K562 (cell line): Measurements from ENCODE around the gene BBX. TPM values are rescaled to one million over a fixed set of nuclear protein-coding genes. Genes with fewer than 3 reads are reported as not detected.

Experiments
- HDGF ChIP-seq: fragments of 450-650 bp; IDR thresholded peaks from 2 replicates; pipeline ENCODE4 v1.6.1; 2016
- HIVEP1 ChIP-seq: fragments of 250-450 bp; sonication (Bioruptor Pico); IDR thresholded peaks from 2 replicates; pipeline ENCODE4 v1.4.0; 2020; ENCODE audit warnings: mild to moderate bottlenecking
- KDM5B ChIP-seq: fragments of 200-600 bp; sonication (generic); IDR thresholded peaks from 2 replicates; pipeline ENCODE4 v1.6.1; 2012; ENCODE audit warnings: low read depth, mild to moderate bottlenecking, moderate library complexity, low read length, control low read depth, inconsistent platforms; ENCODE audit not compliant: insufficient replicate concordance
- NFYB ChIP-seq: IDR thresholded peaks from 2 replicates; pipeline ENCODE4 v1.6.1; 2011; ENCODE audit warnings: mild to moderate bottlenecking, moderate library complexity; ENCODE audit not compliant: insufficient read length; ENCODE audit errors: extremely low read depth
- SAFB2 ChIP-seq: fragments of 200-400 bp; formaldehyde crosslinking; IDR thresholded peaks from 2 replicates; pipeline ENCODE4 v1.6.1; 2018; ENCODE audit warnings: borderline replicate concordance, low read length, low read depth, moderate library complexity; ENCODE audit not compliant: severe bottlenecking
- SRF ChIP-seq, 2 experiments: fragments of 250-450, 450-650 bp in 1 of 2; sonication (Bioruptor Pico) in 1 of 2; sonication (generic) in 1 of 2; formaldehyde crosslinking; IDR thresholded peaks; 2 replicates each; pipeline versions ENCODE4 v1.5.0 to v1.5.1; 2020 to 2022; ENCODE audit warnings: mild to moderate bottlenecking in 1 of 2, missing genetic modification reagents in 1 of 2
- TBP ChIP-seq: optimal IDR thresholded peaks from 2 replicates; pipeline ENCODE3; 2011; ENCODE audit warnings: low read depth, low read length, improper control_type of control experiment
- polyA plus RNA-seq, 8 experiments: library from polyadenylated mRNA; depleted of rRNA in 4 of 8; stranded (reverse) in 5 of 8; unstranded in 3 of 8; fragments of >200 nt; fragmentation: Nextera tagmentation in 2 of 8; fragmentation: Illumina TruSeq in 1 of 8; extraction: Ambion mirVana in 2 of 8; extraction: Trizol in 1 of 8; gene quantifications; 2 replicates each; pipeline versions ENCODE4 v1.2.1 to v1.2.3, GENCODE V29; 2011 to 2014; ENCODE audit warnings: inconsistent platforms in 1 of 8, missing spikeins in 1 of 8
- total RNA-seq, 7 experiments: library from RNA; depleted of rRNA in 6 of 7; stranded (reverse); fragments of >200 nt in 6 of 7; fragmentation: Illumina TruSeq in 2 of 7; extraction: Trizol in 2 of 7; gene quantifications; 2 replicates each; pipeline versions ENCODE4 v1.2.1 to v1.2.3, GENCODE V29; 2011 to 2021; ENCODE audit warnings: low replicate concordance in 1 of 7
- TF ChIP-seq, protein P1 (sequence below): sonication (generic); formaldehyde crosslinking; IDR thresholded peaks from 2 replicates; pipeline ENCODE4 v1.8.0; 2022; ENCODE audit warnings: mild to moderate bottlenecking, missing genetic modification reagents
- TF ChIP-seq, protein P2 (sequence below): fragments of 450-650 bp; IDR thresholded peaks from 2 replicates; pipeline ENCODE4 v1.6.1; 2017; ENCODE audit warnings: antibody characterized with exemption
- TF ChIP-seq, protein P3 (sequence below): fragments of 450-650 bp; IDR thresholded peaks from 2 replicates; pipeline ENCODE4 v1.6.1; 2018; ENCODE audit warnings: mild to moderate bottlenecking, low read depth; ENCODE audit not compliant: partially characterized antibody

Gene BBX
- total and polyA plus RNA-seq, 9 of the 15 experiments (the other 6 are each of a cell fraction or from before 2014, with no cell fraction given) = 4.9 to 19.5 (median 11.8) TPM

DNA sequence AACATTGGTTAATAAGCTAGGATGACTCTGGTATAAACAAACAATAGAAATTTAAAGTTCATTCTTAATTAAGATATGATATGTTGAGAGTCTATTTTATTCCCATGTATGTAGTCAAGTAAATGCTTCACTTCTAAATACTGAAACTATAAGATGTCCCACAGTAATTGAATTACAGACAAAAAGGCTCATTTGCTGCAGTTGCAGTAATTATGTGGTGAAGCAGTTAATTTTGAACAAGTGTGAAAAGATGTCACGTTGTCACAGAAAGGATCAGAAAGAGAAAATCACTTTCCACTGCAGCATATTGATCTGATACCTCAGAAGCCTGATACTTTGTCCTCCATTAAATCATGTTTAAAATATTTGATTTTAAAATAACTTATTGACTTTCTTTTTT lies 159.8 kb downstream of the BBX start (continued):
- TF ChIP-seq HIVEP1 (no peak), SAFB2 (no peak), NFYB (no peak), KDM5B (no peak), TBP (no peak), HDGF (no peak), SRF (CRISPR knock-in tag; IDR thresholded peaks at IDR 0.05) (no peak)
- TF ChIP-seq, protein P1, sequence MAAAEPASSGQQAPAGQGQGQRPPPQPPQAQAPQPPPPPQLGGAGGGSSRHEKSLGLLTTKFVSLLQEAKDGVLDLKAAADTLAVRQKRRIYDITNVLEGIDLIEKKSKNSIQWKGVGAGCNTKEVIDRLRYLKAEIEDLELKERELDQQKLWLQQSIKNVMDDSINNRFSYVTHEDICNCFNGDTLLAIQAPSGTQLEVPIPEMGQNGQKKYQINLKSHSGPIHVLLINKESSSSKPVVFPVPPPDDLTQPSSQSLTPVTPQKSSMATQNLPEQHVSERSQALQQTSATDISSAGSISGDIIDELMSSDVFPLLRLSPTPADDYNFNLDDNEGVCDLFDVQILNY (CRISPR knock-in tag) = no peak
- TF ChIP-seq, protein P2, sequence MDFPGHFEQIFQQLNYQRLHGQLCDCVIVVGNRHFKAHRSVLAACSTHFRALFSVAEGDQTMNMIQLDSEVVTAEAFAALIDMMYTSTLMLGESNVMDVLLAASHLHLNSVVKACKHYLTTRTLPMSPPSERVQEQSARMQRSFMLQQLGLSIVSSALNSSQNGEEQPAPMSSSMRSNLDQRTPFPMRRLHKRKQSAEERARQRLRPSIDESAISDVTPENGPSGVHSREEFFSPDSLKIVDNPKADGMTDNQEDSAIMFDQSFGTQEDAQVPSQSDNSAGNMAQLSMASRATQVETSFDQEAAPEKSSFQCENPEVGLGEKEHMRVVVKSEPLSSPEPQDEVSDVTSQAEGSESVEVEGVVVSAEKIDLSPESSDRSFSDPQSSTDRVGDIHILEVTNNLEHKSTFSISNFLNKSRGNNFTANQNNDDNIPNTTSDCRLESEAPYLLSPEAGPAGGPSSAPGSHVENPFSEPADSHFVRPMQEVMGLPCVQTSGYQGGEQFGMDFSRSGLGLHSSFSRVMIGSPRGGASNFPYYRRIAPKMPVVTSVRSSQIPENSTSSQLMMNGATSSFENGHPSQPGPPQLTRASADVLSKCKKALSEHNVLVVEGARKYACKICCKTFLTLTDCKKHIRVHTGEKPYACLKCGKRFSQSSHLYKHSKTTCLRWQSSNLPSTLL = no peak
- TF ChIP-seq, protein P3, sequence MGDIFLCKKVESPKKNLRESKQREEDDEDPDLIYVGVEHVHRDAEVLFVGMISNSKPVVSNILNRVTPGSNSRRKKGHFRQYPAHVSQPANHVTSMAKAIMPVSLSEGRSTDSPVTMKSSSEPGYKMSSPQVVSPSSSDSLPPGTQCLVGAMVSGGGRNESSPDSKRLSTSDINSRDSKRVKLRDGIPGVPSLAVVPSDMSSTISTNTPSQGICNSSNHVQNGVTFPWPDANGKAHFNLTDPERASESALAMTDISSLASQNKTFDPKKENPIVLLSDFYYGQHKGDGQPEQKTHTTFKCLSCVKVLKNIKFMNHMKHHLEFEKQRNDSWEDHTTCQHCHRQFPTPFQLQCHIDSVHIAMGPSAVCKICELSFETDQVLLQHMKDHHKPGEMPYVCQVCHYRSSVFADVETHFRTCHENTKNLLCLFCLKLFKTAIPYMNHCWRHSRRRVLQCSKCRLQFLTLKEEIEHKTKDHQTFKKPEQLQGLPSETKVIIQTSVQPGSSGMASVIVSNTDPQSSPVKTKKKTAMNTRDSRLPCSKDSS = no peak
